ENCODE data around the gene RAB14.

- no peak for TF ChIP-seq EZH2phosphoT487 (IDR thresholded peaks at IDR 0.05; ENCODE audit: borderline replicate concordance, low read depth, low read length)
- no peak for TF ChIP-seq CTCF (conservative IDR thresholded peaks at IDR 0.05; ENCODE audit: low read length)
Measured at GRCh38 chr9:121249563-121249962, 47.9 kb upstream of the RAB14 start.
